ENCODE data around the gene FHL5. TPM values are rescaled to one million over a fixed set of nuclear protein-coding genes. Genes with fewer than 3 reads are reported as not detected.

FHL5 gene
- total RNA-seq, 1 donor from 2014 or later: not detected

GRCh38 chr6:96576221-96576620 lies 13.3 kb downstream of the FHL5 start:
- Histone ChIP-seq H3K36me3 (ENCODE audit: insufficient read depth, low read length) (no peaks in the 10 kb centered on the region), H3K27ac (ENCODE audit: low read depth, low read length) (no peak overlapping the region), H3K79me2 (ENCODE audit: insufficient read depth, low read length) (no peaks in the 10 kb centered on the region), H3K4me2 (ENCODE audit: low read length) (no peak overlapping the region), H4K20me1 (ENCODE audit: insufficient read depth, low read length) (no peaks in the 10 kb centered on the region), H3K4me1 (ENCODE audit: insufficient read depth, low read length) (no peaks in the 10 kb centered on the region), H3K9ac (ENCODE audit: low read length) (no peak overlapping the region), H3K4me3 (ENCODE audit: insufficient read depth, low read depth, low read length) (no peak overlapping the region), H2AFZ (ENCODE audit: low read depth, low read length) (no peak overlapping the region), H3K9me3 (ENCODE audit: insufficient read depth, low read depth, low read length) (no peaks in the 10 kb centered on the region), H3K27me3 (ENCODE audit: insufficient read depth, low read length) (no peaks in the 10 kb centered on the region)
- Mint-ChIP-seq H3K27ac (ENCODE audit: unreplicated experiment) (no peak overlapping the region), H3K9me3 (ENCODE audit: unreplicated experiment) (no peaks in the 10 kb centered on the region), H3K36me3 (ENCODE audit: low read depth, unreplicated experiment) (no peaks in the 10 kb centered on the region), H3K4me1 (ENCODE audit: low read depth, unreplicated experiment) (no peaks in the 10 kb centered on the region), H3K27me3 (ENCODE audit: low read depth, unreplicated experiment) (no peaks in the 10 kb centered on the region), H3K4me3 (ENCODE audit: unreplicated experiment) (no peak overlapping the region)
- DNase-seq (ENCODE audit: low read depth) (no peak), FAIRE-seq (no peak)
- TF ChIP-seq CTCF (IDR thresholded peaks at IDR 0.05; ENCODE audit: insufficient read depth, low read depth, low read length): no peak
- TF ChIP-seq EZH2 (IDR thresholded peaks at IDR 0.05; ENCODE audit: insufficient read depth, low read length): no peak

- no peaks in the 10 kb centered on the region for H3K79me2 ChIP-seq (ENCODE audit: insufficient read depth, low read length)
- no peak overlapping the region for H3K9ac ChIP-seq (ENCODE audit: low read length)
- no peak overlapping the region for H3K27ac ChIP-seq (ENCODE audit: low read depth, low read length)
- no peaks in the 10 kb centered on the region for H3K4me1 ChIP-seq (ENCODE audit: insufficient read depth, low read length)
- Mint-ChIP-seq H3K27ac (ENCODE audit: unreplicated experiment) (no peak overlapping the region), H3K4me1 (ENCODE audit: low read depth, unreplicated experiment) (no peaks in the 10 kb centered on the region), H3K4me3 (ENCODE audit: unreplicated experiment) (no peak overlapping the region), H3K9me3 (ENCODE audit: unreplicated experiment) (no peaks in the 10 kb centered on the region), H3K27me3 (ENCODE audit: low read depth, unreplicated experiment) (no peaks in the 10 kb centered on the region), H3K36me3 (ENCODE audit: low read depth, unreplicated experiment) (no peaks in the 10 kb centered on the region)
- no peaks in the 10 kb centered on the region for H3K9me3 ChIP-seq (ENCODE audit: insufficient read depth, low read depth, low read length)
- H3K4me2 ChIP-seq (ENCODE audit: low read length): no peak overlapping the region
- no peaks in the 10 kb centered on the region for H3K36me3 ChIP-seq (ENCODE audit: insufficient read depth, low read length)
- TF ChIP-seq EZH2 (IDR thresholded peaks at IDR 0.05; ENCODE audit: insufficient read depth, low read length): no peak
- TF ChIP-seq CTCF (IDR thresholded peaks at IDR 0.05; ENCODE audit: insufficient read depth, low read depth, low read length): no peak
- no peak overlapping the region for H2AFZ ChIP-seq (ENCODE audit: low read depth, low read length)
- DNase-seq (ENCODE audit: low read depth) (no peak), FAIRE-seq (no peak)
- no peaks in the 10 kb centered on the region for H3K27me3 ChIP-seq (ENCODE audit: insufficient read depth, low read length)
- no peak overlapping the region for H3K4me3 ChIP-seq (ENCODE audit: insufficient read depth, low read depth, low read length)
- no peaks in the 10 kb centered on the region for H4K20me1 ChIP-seq (ENCODE audit: insufficient read depth, low read length)
Observed at GRCh38 chr6:96582021-96582420, 19.1 kb downstream of the FHL5 start.

GRCh38 chr6:96582436-96582835 lies 19.5 kb downstream of the FHL5 start:
- Histone ChIP-seq H3K4me2 (ENCODE audit: low read length) (no peak overlapping the region), H3K36me3 (ENCODE audit: insufficient read depth, low read length) (no peaks in the 10 kb centered on the region), H3K27ac (ENCODE audit: low read depth, low read length) (no peak overlapping the region), H3K4me3 (ENCODE audit: insufficient read depth, low read depth, low read length) (no peak overlapping the region), H3K4me1 (ENCODE audit: insufficient read depth, low read length) (no peaks in the 10 kb centered on the region), H3K27me3 (ENCODE audit: insufficient read depth, low read length) (no peaks in the 10 kb centered on the region), H3K79me2 (ENCODE audit: insufficient read depth, low read length) (no peaks in the 10 kb centered on the region), H2AFZ (ENCODE audit: low read depth, low read length) (no peak overlapping the region), H3K9ac (ENCODE audit: low read length) (no peak overlapping the region), H4K20me1 (ENCODE audit: insufficient read depth, low read length) (no peaks in the 10 kb centered on the region), H3K9me3 (ENCODE audit: insufficient read depth, low read depth, low read length) (no peaks in the 10 kb centered on the region)
- no peak overlapping the region for H3K4me3 Mint-ChIP-seq (ENCODE audit: unreplicated experiment)
- TF ChIP-seq EZH2 (IDR thresholded peaks at IDR 0.05; ENCODE audit: insufficient read depth, low read length): no peak
- no peak for TF ChIP-seq CTCF (IDR thresholded peaks at IDR 0.05; ENCODE audit: insufficient read depth, low read depth, low read length)
- FAIRE-seq (no peak), DNase-seq (ENCODE audit: low read depth) (no peak)
- no peaks in the 10 kb centered on the region for H3K27me3 Mint-ChIP-seq (ENCODE audit: low read depth, unreplicated experiment)
- H3K36me3 Mint-ChIP-seq (ENCODE audit: low read depth, unreplicated experiment): no peaks in the 10 kb centered on the region
- no peaks in the 10 kb centered on the region for H3K9me3 Mint-ChIP-seq (ENCODE audit: unreplicated experiment)
- no peak overlapping the region for H3K27ac Mint-ChIP-seq (ENCODE audit: unreplicated experiment)
- H3K4me1 Mint-ChIP-seq (ENCODE audit: low read depth, unreplicated experiment): no peaks in the 10 kb centered on the region
